K562 (cell line): ENCODE data around the gene P2RY6. TPM values are rescaled to one million over a fixed set of nuclear protein-coding genes. Genes with fewer than 3 reads are reported as not detected.

Source experiments
- ATAC-seq: fragments of 200-7000 bp; cut with Tn5 transposase; 3 replicates; pipeline ENCODE4 v1.9.1; 2020; ENCODE audit warnings: moderate library complexity
- BruUV-seq: library from RNA; stranded (reverse); fragments of 400-500 nt; replicated peaks from 2 replicates; lab custom pipeline; 2021; lab: Mats Ljungman, UMichigan
- CTCF ChIA-PET: fragments of 300-600 bp; formaldehyde crosslinking; extraction: SDS; loops from one replicate; lab custom pipeline; 2021; ENCODE audit warnings: low intra/inter-chr PET ratio; lab: Yijun Ruan, JAX
- POLR2A ChIA-PET: fragments of 300-600, 350-650 bp; sonication (Branson Sonifier 250); formaldehyde crosslinking; extraction: SDS; loops from one replicate; lab custom pipeline; 2021; ENCODE audit warnings: antibody characterized with exemption, inconsistent platforms; lab: Yijun Ruan, JAX
- DNase-seq, 4 experiments: peaks; one replicate each; pipeline versions ENCODE4 v3.0.0 to v3.0.0-alpha.2; 2011 to 2018; ENCODE audit warnings: low spot score in 3 of 4, mixed read lengths in 3 of 4; ENCODE audit errors: extremely low read depth in 1 of 4
- FAIRE-seq: peaks from 2 replicates; lab custom pipeline; 2011; peaks lifted over from hg19 to GRCh38; lab: Jason Lieb, UNC
- H2AFZ ChIP-seq: 2 replicates; pipeline ENCODE4 v1.6.0; 2011; ENCODE audit warnings: low read depth, low read length, control low read depth, inconsistent platforms
- H3K27ac ChIP-seq: fragments of 200-600 bp; 3 replicates; pipeline ENCODE4 v1.8.0; 2011; ENCODE audit warnings: low read depth, mild to moderate bottlenecking, control low read depth, inconsistent platforms, low read length, moderate library complexity, mixed read lengths; ENCODE audit errors: extremely low read depth
- H3K27me3 ChIP-seq, 2 experiments: fragments of 300-600 bp in 1 of 2; 2 replicates in 1 of 2; 3 replicates in 1 of 2; pipeline versions ENCODE4 v1.6.0 to v1.8.0; 2011; ENCODE audit warnings: inconsistent platforms in 2 of 2, low read length in 2 of 2, mild to moderate bottlenecking in 1 of 2, mixed read lengths in 1 of 2, moderate library complexity in 1 of 2; ENCODE audit not compliant: control insufficient read depth in 2 of 2, insufficient read depth in 2 of 2
- H3K36me3 ChIP-seq: fragments of 300-600 bp; 3 replicates; pipeline ENCODE4 v1.8.0; 2011; ENCODE audit warnings: mild to moderate bottlenecking, low read length, inconsistent platforms; ENCODE audit not compliant: control insufficient read depth, insufficient read depth
- H3K4me1 ChIP-seq, 2 experiments: fragments of 200-600 bp in 1 of 2; replicated peaks in 1 of 2; 2 replicates in 1 of 2; 3 replicates in 1 of 2; pipeline versions ENCODE4 v1.5.1 to v1.8.0; 2011; ENCODE audit warnings: inconsistent platforms in 2 of 2, low read length in 2 of 2, mild to moderate bottlenecking in 1 of 2, mixed read lengths in 1 of 2, moderate library complexity in 1 of 2; ENCODE audit not compliant: control insufficient read depth in 2 of 2, insufficient read depth in 2 of 2
- H3K4me2 ChIP-seq: 2 replicates; pipeline ENCODE4 v1.6.1; 2011; ENCODE audit warnings: low read length, control low read depth, inconsistent platforms, mixed read lengths; ENCODE audit not compliant: insufficient read depth
- H3K4me3 ChIP-seq: fragments of 200-600 bp; sonication (generic), shearing (Covaris generic); 2 replicates; pipeline ENCODE4 v1.5.1; 2016; ENCODE audit warnings: control low read depth, inconsistent platforms
- H3K79me2 ChIP-seq: fragments of 200-600 bp; 3 replicates; pipeline ENCODE4 v1.8.0; 2011; ENCODE audit warnings: low read length, inconsistent platforms; ENCODE audit not compliant: control insufficient read depth, insufficient read depth
- H3K9ac ChIP-seq, 2 experiments: 2 replicates each; pipeline versions ENCODE4 v1.6.0 to v1.6.1; 2011; ENCODE audit warnings: low read depth in 2 of 2, low read length in 2 of 2, control low read depth in 1 of 2, inconsistent platforms in 1 of 2, mild to moderate bottlenecking in 1 of 2, mixed read lengths in 1 of 2; ENCODE audit not compliant: insufficient read depth in 1 of 2
- H3K9me1 ChIP-seq: one replicate; pipeline ENCODE4 v1.6.0; 2011; ENCODE audit warnings: inconsistent platforms, mild to moderate bottlenecking, low read length, moderate library complexity; ENCODE audit not compliant: control insufficient read depth, insufficient read depth
- H3K9me3 ChIP-seq: replicated peaks from 2 replicates; pipeline ENCODE4 v1.5.1; 2011; ENCODE audit warnings: low read depth, low read length, inconsistent platforms; ENCODE audit not compliant: control insufficient read depth, insufficient read depth
- H4K20me1 ChIP-seq: replicated peaks from 2 replicates; pipeline ENCODE4 v1.6.1; 2011; ENCODE audit warnings: low read length, inconsistent platforms, mixed read lengths; ENCODE audit not compliant: control insufficient read depth, insufficient read depth
- CBX5 ChIP-seq: IDR thresholded peaks from 2 replicates; pipeline ENCODE4 v1.6.1; 2014; ENCODE audit warnings: low read depth, borderline replicate concordance
- FOXM1 ChIP-seq, 2 experiments: fragments of 450-650 bp in 1 of 2; sonication (generic) in 1 of 2; formaldehyde crosslinking in 1 of 2; IDR thresholded peaks; 2 replicates each; pipeline versions ENCODE4 v1.6.1 to v1.9.0; 2017 to 2022; ENCODE audit warnings: low read depth in 2 of 2, mild to moderate bottlenecking in 2 of 2, missing genetic modification reagents in 1 of 2, moderate library complexity in 1 of 2
- JUNB ChIP-seq: fragments of 450-650 bp; formaldehyde crosslinking; conservative IDR thresholded peaks from 2 replicates; pipeline ENCODE4 v1.4.0; 2020; ENCODE audit warnings: mild to moderate bottlenecking
- MTA3 ChIP-seq: fragments of 450-650 bp; formaldehyde crosslinking; IDR thresholded peaks from 2 replicates; pipeline ENCODE4 v1.6.1; 2017; ENCODE audit warnings: mild to moderate bottlenecking, borderline replicate concordance
- NRF1 ChIP-seq, 2 experiments: fragments of 450-650 bp; IDR thresholded peaks in 1 of 2; conservative IDR thresholded peaks in 1 of 2; 2 replicates each; pipeline ENCODE4 v1.6.1; 2014; ENCODE audit warnings: mild to moderate bottlenecking in 2 of 2
- NUFIP1 ChIP-seq: fragments of 450-650 bp; IDR thresholded peaks from 2 replicates; pipeline ENCODE4 v1.6.1; 2018; ENCODE audit not compliant: partially characterized antibody
- SRSF7 ChIP-seq: fragments of 200-400 bp; formaldehyde crosslinking; optimal IDR thresholded peaks from 2 replicates; pipeline ENCODE3; 2017; ENCODE audit warnings: mild to moderate bottlenecking, low read depth, low read length
- TARDBP ChIP-seq: fragments of 450-650 bp; IDR thresholded peaks from 2 replicates; pipeline ENCODE4 v1.6.1; 2016
- ZFP36 ChIP-seq: fragments of 150-350 bp; IDR thresholded peaks from 2 replicates; pipeline ENCODE4 v1.6.1; 2018; ENCODE audit warnings: low read length, low read depth; ENCODE audit not compliant: partially characterized antibody
- ZNF408 ChIP-seq: fragments of 250-450 bp; sonication (Bioruptor Pico); IDR thresholded peaks from 2 replicates; pipeline ENCODE4 v1.4.0; 2020; ENCODE audit warnings: low read depth, mild to moderate bottlenecking, moderate library complexity
- WGBS: fragments of 100-300 bp; shearing (Covaris generic); methylation state at CpG from one replicate; pipeline ENCODE4 v1.1.6; 2016; ENCODE audit warnings: low coverage, mixed read lengths; ENCODE audit not compliant: insufficient coverage; ENCODE audit errors: missing lambda C conversion rate; 5-methylcytosine and 5-hydroxymethylcytosine counted together
- in situ Hi-C: fragments of 300-500 bp; cut with MboI; formaldehyde crosslinking; loops from 4 replicates; pipeline ENCODE4 v1.15.0; 2018; ENCODE audit warnings: inconsistent platforms, mixed read lengths
- intact Hi-C: fragments of 100-400 bp; cut with micrococcal nuclease; formaldehyde crosslinking; loops from 2 replicates; pipeline ENCODE4 v1.14.2; 2022
- polyA plus RNA-seq, 8 experiments: library from polyadenylated mRNA; depleted of rRNA in 4 of 8; stranded (reverse) in 5 of 8; unstranded in 3 of 8; fragments of >200 nt; fragmentation: Nextera tagmentation in 2 of 8; fragmentation: Illumina TruSeq in 1 of 8; extraction: Ambion mirVana in 2 of 8; extraction: Trizol in 1 of 8; gene quantifications; 2 replicates each; pipeline versions ENCODE4 v1.2.1 to v1.2.3, GENCODE V29; 2011 to 2014; ENCODE audit warnings: inconsistent platforms in 1 of 8, missing spikeins in 1 of 8
- total RNA-seq, 7 experiments: library from RNA; depleted of rRNA in 6 of 7; stranded (reverse); fragments of >200 nt in 6 of 7; fragmentation: Illumina TruSeq in 2 of 7; extraction: Trizol in 2 of 7; gene quantifications; 2 replicates each; pipeline versions ENCODE4 v1.2.1 to v1.2.3, GENCODE V29; 2011 to 2021; ENCODE audit warnings: low replicate concordance in 1 of 7
- TF ChIP-seq, protein P1 (sequence below): fragments of 250-450 bp; sonication (Bioruptor Pico); IDR thresholded peaks from 2 replicates; pipeline ENCODE4 v1.4.0; 2020; ENCODE audit warnings: borderline replicate concordance

Gene P2RY6
- total and polyA plus RNA-seq, 9 of the 15 experiments (the other 6 are each of a cell fraction or from before 2014, with no cell fraction given) = not detected

DNA sequence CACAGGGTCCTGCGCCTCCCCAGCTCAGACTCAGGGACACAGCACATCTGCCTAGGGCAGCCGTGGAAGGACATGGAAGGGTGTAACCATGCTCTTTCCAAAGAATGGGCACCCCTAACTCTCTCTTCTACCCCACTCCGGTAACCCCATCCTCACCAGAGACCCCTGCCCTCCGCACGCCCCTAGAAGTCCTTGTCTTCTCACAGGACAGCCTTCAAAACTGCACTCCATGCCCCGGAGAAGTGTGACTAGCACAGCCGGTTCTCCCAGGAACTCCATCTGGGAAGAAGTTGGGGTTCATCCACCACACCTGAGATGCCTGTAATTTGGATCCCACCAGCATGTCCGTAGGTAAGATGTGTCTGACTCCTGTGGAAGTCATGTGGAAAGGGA lies 29.0 kb upstream of the P2RY6 start:
- no TSS peak for BruUV-seq
- peak overlapping the region in 1 of 2 experiments; percentile 64; a peak in 1 of 4 replicates for H3K9ac ChIP-seq
- no peak overlapping the region for H3K4me3 ChIP-seq
- no peaks in the 10 kb centered on the region for H3K9me3 ChIP-seq
- peaks cover 0 to 22% of the 10 kb centered on the region in 2 experiments; a peak in 4 of 5 replicates for H3K27me3 ChIP-seq
- ChIA-PET POLR2A (no interaction called here), CTCF (interaction anchor here (0.8 to 1.8 kb wide), 4 partner anchors 58 to 411 kb away, joined by 3 to 10 read pairs (median 7); no protein-coding TSS in a partner anchor)
- no peaks in the 10 kb centered on the region for H4K20me1 ChIP-seq
- H3K9me1 ChIP-seq = no peaks in the 10 kb centered on the region
- FAIRE-seq (no peak), ATAC-seq (no peak), DNase-seq (no peak)
- in situ Hi-C loops (loop anchor here (5.0 kb wide), 1 partner anchor 416 kb away; no protein-coding TSS in a partner anchor), intact Hi-C loops (loop anchor here (2.0 kb wide), 2 partner anchors 58 to 92 kb away; no protein-coding TSS in a partner anchor)
- peak overlapping the region; percentile 96; the same call in 1 of the 2 replicates for H2AFZ ChIP-seq
- no peaks in the 10 kb centered on the region for H3K79me2 ChIP-seq
- 15% methylated on average over 8 of the region's 8 CpGs for WGBS
- H3K27ac ChIP-seq = no peak overlapping the region
- H3K4me1 ChIP-seq = peaks cover 0 to 3% of the 10 kb centered on the region in 2 experiments; a peak in 1 of 5 replicates
- peak overlapping the region; percentile 67; the same call in 1 of the 2 replicates for H3K4me2 ChIP-seq
- TF ChIP-seq CBX5 = no peak
- TF ChIP-seq NRF1 (conservative IDR thresholded peaks at IDR 0.05 in 1 of 2, IDR thresholded peaks at IDR 0.05 in 1 of 2) = no peak
- no peak for TF ChIP-seq JUNB
- TF ChIP-seq NUFIP1 = no peak
- TF ChIP-seq ZNF408 (CRISPR knock-in tag) = no peak
- TF ChIP-seq FOXM1 (IDR thresholded peaks at IDR 0.05; ENCODE audit: low read depth) = no peak
- TF ChIP-seq FOXM1 (CRISPR knock-in tag; IDR thresholded peaks at IDR 0.05; ENCODE audit: low read depth) = no peak
- no peak for TF ChIP-seq TARDBP
- no peak for TF ChIP-seq ZFP36
- no peak for TF ChIP-seq MTA3
- TF ChIP-seq, protein P1, sequence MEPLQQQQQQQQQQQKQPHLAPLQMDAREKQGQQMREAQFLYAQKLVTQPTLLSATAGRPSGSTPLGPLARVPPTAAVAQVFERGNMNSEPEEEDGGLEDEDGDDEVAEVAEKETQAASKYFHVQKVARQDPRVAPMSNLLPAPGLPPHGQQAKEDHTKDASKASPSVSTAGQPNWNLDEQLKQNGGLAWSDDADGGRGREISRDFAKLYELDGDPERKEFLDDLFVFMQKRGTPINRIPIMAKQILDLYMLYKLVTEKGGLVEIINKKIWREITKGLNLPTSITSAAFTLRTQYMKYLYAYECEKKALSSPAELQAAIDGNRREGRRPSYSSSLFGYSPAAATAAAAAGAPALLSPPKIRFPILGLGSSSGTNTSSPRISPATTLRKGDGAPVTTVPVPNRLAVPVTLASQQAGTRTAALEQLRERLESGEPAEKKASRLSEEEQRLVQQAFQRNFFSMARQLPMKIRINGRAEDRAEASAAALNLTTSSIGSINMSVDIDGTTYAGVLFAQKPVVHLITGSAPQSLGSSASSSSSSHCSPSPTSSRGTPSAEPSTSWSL (CRISPR knock-in tag) = no peak
- TF ChIP-seq SRSF7 = no peak
- no peaks in the 10 kb centered on the region for H3K36me3 ChIP-seq
